GM11168 (cell line): ENCODE results near the gene PSAT1.

Experiments
- in situ Hi-C: fragments of 300-500 bp; cut with MboI; formaldehyde crosslinking; loops from one replicate; pipeline ENCODE4 v1.12.0; 2022; ENCODE audit warnings: low sequenced_read_pairs; ENCODE audit not compliant: unreplicated experiment

Gene PSAT1

GRCh38 chr9:78314550-78314949 is 17.6 kb downstream of the PSAT1 start:
- in situ Hi-C loops: no loop called here

GRCh38 chr9:78314953-78315870 is 18.3 kb downstream of the PSAT1 start:
- in situ Hi-C loops: no loop called here

- in situ Hi-C loops: no loop called here
Observed at GRCh38 chr9:78316166-78316892, 19.4 kb downstream of the PSAT1 start.

GRCh38 chr9:78319197-78320029 is 22.5 kb downstream of the PSAT1 start:
- in situ Hi-C loops: no loop called here

- in situ Hi-C loops: no loop called here
Observed at GRCh38 chr9:78320030-78320693, 23.2 kb downstream of the PSAT1 start.

GRCh38 chr9:78320875-78321496 is 24.1 kb downstream of the PSAT1 start:
- in situ Hi-C loops: no loop called here

GRCh38 chr9:78321505-78321904 is 24.6 kb downstream of the PSAT1 start:
- in situ Hi-C loops: no loop called here

GRCh38 chr9:78324068-78324650 is 27.2 kb downstream of the PSAT1 start:
- in situ Hi-C loops: no loop called here

- in situ Hi-C loops: no loop called here
Observed at GRCh38 chr9:78324682-78325081, 27.8 kb downstream of the PSAT1 start.

- in situ Hi-C loops: no loop called here
Observed at GRCh38 chr9:78325343-78325742, 28.4 kb downstream of the PSAT1 start.

GRCh38 chr9:78325846-78326360 is 29.0 kb downstream of the PSAT1 start:
- in situ Hi-C loops: no loop called here

- in situ Hi-C loops: no loop called here
Observed at GRCh38 chr9:78326564-78326963, 29.6 kb downstream of the PSAT1 start.

GRCh38 chr9:78332381-78332780 is 35.5 kb downstream of the PSAT1 start:
- in situ Hi-C loops: no loop called here

- in situ Hi-C loops: no loop called here
Observed at GRCh38 chr9:78348848-78349247, 51.9 kb downstream of the PSAT1 start.

- in situ Hi-C loops: no loop called here
Observed at GRCh38 chr9:78351816-78352215, 54.9 kb downstream of the PSAT1 start.

GRCh38 chr9:78354324-78354973 is 57.5 kb downstream of the PSAT1 start:
- in situ Hi-C loops: no loop called here

- in situ Hi-C loops: no loop called here
Observed at GRCh38 chr9:78354989-78355388, 58.1 kb downstream of the PSAT1 start.

GRCh38 chr9:78356634-78357033 is 59.7 kb downstream of the PSAT1 start:
- in situ Hi-C loops: no loop called here
